Erythroblast (primary cell): ENCODE data around the gene TUBA3D.
"Not testable (repeated sequence)": the region's sequence is repeated elsewhere in the genome, so short reads cannot be mapped to it uniquely, and the experiment has no call there.

Experiments used
- GATA1 ChIP-seq: IDR thresholded peaks from 2 replicates; pipeline ENCODE4 v1.6.1; 2011; ENCODE audit warnings: low read depth, mild to moderate bottlenecking, control low read depth, low read length, moderate library complexity
- POLR2A ChIP-seq: IDR thresholded peaks from 2 replicates; pipeline ENCODE4 v1.6.1; 2011; ENCODE audit warnings: mild to moderate bottlenecking, low read length

- not testable (repeated sequence) for TF ChIP-seq POLR2A, GATA1
Observed at GRCh38 chr2:131486201-131486902, 10.4 kb downstream of the TUBA3D start.
